Activated naive CD4-positive, alpha-beta T cell treated with Interleukin-2 at 50 U/mL for 16 hours (primary cell): ENCODE measurements around the gene MYT1.

Experiments used
- DNase-seq: peaks from one replicate; pipeline ENCODE4 v3.0.0-alpha.2; 2020

MYT1 gene

GRCh38 chr20:64196309-64196708 lies 32.1 kb downstream of the MYT1 start:
- no peak for DNase-seq

DNA sequence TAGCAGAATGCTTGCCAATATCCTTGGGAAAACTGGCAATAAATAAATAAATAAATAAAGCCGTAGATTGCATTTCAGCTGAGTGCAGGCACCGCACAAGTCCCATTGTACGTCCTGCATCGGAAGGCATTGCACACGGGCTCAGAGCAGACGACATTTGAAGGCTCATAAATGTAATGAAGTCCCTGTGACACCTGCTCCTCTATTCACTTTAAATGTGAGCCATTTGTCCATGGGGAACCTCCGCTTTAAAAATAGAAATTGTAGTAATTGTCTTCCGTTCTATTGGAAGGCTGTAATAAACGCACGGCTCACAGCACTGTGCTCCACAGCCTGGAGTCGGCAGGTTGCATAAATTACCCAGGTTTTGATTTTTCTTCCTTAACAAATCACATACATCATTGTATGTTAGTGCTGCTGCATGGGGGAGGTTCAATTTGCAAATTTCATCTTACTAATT lies 32.6 kb downstream of the MYT1 start:
- no peak for DNase-seq

GRCh38 chr20:64198347-64198746 lies 34.1 kb downstream of the MYT1 start:
- no peak for DNase-seq

GRCh38 chr20:64199395-64199794 lies 35.1 kb downstream of the MYT1 start:
- DNase-seq: no peak

- DNase-seq: no peak
These were observed 36.5 kb downstream of the MYT1 start for GRCh38 chr20:64200740-64201139.

- DNase-seq: no peak
These were observed 37.4 kb downstream of the MYT1 start for GRCh38 chr20:64201653-64202052.

- DNase-seq: no peak
These were observed 39.0 kb downstream of the MYT1 start for GRCh38 chr20:64203037-64203777.

DNA sequence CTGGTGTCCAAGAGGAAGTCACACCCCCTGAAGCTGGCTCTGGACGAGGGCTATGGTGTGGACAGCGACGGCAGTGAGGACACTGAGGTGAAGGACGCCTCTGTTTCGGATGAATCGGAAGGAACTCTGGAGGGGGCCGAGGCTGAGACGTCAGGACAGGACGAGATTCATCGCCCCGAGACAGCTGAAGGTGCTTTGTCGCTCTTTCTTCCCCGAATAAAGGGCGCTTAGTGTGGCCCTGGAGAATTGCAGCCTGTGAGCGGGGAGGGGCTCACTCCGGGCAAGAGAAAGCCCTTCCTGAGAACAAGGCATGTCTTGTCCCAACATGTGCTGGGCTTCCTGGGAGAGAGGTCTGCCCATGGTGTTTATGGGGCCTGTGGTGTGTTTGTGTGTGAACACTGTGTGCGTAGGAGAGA lies 41.4 kb downstream of the MYT1 start:
- DNase-seq: no peak

DNA sequence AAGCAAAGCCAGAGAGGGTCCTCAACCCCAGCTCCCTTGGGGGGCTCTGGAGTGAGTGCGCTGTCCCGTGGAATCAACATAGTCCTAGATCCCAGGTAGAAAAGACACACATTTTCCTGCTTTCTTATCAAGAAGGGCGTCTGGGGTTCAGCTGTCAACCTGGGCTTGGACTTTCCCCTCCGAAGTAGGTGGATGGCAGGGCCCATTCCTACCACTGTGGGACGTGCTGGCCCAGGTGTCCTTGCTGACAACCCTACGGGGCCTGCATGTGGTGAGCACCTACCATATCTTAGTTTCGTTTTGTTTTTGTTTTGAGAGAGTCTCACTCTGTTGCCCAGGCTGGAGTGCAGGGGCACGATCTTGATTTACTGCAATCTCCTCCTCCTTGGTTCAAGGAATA lies 42.4 kb downstream of the MYT1 start:
- DNase-seq: no peak

GRCh38 chr20:64207641-64208590 lies 43.7 kb downstream of the MYT1 start:
- DNase-seq: no peak

DNA sequence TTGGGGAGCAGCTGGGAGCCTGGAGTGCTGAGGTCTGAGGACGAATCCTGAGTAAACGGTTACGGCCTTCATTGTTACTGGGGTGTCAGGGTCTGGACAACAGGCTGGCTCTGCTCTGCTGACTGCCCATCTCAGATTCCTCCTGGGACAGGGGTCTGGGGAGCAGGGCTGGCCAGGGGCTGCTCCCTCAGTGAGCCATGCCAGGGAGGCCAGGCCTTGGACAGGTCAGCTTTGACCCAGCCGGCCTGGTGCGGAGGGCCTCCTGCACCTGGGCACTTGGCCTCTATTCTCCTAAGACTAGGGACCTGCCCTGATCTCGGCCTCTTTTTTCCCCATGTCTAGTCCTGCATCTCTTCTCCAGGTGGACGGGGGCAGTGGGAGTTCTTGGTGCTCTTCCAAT lies 44.9 kb downstream of the MYT1 start:
- DNase-seq: no peak

- no peak for DNase-seq
These were observed 46.6 kb downstream of the MYT1 start for GRCh38 chr20:64210656-64211369.

DNA sequence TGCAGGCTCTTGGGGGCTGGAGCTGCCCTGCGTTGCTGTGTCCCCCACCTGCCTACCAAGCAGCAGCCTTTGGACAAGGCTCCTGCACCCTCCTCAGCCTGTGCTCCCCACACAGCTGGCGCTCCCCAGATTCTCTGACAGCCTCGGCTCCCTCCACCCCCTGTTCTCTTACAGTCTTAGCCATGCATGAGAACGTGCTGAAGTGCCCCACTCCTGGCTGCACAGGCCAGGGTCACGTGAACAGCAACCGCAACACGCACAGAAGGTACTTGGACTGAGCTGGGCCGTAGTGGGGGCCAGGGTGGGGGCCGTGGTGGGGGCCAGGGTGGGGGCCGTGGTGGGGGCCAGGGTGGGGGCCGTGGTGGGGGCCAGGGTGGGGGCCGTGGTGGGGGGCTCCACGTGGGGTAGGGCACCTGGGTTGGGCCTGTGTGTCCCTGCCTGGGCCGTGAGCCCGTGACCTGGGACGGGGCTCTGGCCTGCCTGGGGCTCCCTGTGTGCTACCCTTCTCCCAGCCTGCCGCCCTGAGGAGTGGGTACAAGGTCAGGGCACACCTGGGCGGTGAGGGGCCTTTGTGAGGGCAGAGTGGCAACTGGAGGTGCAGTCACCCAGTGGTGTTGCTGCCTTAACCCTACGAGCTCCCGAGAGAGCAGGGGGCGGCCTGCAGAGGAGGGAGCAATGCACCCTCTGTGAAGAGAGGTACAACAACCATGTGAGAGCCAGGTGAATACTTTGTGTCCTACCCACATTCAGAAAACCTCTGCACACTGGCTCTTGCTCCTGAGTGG lies 47.8 kb downstream of the MYT1 start:
- no peak for DNase-seq

- DNase-seq: no peak
These were observed 48.5 kb downstream of the MYT1 start for GRCh38 chr20:64212755-64213154.

GRCh38 chr20:64214113-64214512 lies 49.9 kb downstream of the MYT1 start:
- DNase-seq: no peak

- DNase-seq: no peak
These were observed 50.7 kb downstream of the MYT1 start for GRCh38 chr20:64214952-64215351.

DNA sequence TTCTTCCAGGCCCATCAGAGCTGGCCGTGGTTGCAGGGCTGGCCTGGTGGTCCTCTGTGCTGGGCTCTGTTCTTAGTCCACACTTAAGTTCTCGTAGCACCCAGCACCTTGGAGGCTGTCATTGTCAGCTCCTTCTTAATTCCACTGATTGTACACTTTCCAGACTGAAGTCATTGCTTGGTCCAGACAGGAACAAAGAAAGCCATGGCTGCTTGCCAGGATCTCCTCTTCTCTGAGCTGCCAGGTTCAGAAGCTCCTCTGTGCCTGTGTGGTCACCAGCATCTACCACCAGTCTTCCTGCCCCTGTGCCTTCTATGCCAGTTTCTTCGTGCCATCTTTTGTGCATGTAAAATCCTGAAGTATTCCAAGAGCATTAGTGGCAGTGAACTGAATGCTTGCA lies 51.8 kb downstream of the MYT1 start:
- DNase-seq: no peak

DNA sequence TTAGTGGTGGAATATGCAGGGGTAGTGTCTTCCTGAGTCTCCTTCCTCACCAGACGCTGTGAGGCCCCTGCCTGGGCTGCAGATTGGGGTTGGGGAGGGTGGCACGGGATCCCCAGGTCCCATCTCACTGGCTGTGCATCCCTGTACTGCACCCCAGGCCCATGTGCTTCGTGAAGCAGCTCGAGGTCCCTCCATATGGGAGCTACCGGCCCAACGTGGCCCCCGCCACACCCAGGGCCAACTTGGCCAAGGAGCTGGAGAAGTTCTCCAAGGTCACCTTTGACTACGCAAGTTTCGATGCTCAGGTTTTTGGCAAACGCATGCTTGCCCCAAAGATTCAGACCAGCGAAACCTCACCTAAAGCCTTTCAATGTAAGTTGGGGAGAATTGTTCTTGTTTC lies 52.7 kb downstream of the MYT1 start:
- DNase-seq: no peak

- no peak for DNase-seq
These were observed 53.4 kb downstream of the MYT1 start for GRCh38 chr20:64217539-64218221.

DNA sequence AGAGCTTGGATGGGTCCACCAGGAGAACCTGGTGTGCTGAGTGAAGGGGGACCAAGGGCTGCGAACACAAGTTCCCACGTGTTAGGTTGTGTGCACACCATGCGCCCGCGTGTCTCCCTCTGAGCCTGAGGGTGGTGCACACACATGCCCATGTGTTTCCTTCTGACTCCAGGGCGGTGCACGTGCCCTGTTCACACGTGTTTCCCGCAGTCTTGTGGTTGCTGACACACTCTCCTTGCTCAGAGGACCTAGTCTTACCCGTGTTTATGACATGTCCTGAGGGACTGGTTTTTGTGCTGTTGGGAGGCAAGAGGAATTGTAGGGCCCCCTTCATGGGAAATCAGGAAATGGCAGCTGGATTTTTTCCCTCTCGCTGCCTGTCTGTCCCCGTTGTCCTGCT lies 55.0 kb downstream of the MYT1 start:
- DNase-seq: no peak

GRCh38 chr20:64219730-64220129 lies 55.5 kb downstream of the MYT1 start:
- DNase-seq: no peak

DNA sequence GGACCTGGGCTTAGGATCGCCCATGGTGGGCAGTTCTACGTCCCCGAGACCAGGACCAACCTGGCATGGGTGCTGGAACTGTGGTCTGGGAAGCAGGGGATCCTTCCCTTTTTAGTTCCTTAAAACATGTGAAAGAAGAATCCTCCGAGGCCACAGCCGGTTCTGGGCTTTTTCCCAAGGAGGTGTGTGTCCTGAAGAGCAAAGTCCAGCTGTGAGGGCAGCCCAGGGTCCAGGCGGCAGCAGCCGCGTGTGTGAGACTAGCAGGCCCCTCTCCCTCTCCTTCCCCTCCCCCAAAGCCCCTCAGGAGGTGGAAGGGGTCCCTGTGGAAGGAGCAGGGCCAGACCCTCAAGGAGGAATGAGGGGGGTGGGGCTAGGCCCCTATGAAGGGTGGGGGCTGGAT lies 56.2 kb downstream of the MYT1 start:
- DNase-seq: no peak
